ENCODE data around the gene FAM161A. TPM values are rescaled to one million over a fixed set of nuclear protein-coding genes. Genes with fewer than 3 reads are reported as not detected.
"Not testable (repeated sequence)": the region's sequence is repeated elsewhere in the genome, so short reads cannot be mapped to it uniquely, and the experiment has no call there.

The FAM161A gene
- total RNA-seq, 1 donor from 2014 or later = 5.0 TPM

DNA sequence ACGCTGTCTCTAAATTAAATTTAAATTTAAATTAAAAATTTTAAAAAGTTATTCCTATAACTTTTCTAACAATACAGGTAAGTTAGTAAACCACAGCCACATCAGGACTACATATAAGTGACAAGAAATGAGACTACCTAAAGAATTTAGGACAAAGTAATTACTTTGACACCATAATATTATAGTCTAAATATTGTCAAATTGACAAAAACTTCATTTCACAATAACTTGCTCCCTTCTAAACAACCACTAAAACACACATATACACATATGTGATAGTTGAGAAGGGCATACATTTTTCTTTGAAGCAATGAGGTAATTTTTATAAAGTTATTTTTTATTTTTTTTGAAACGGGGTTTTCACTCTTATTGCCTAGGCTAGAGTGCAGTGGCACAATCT lies 31.6 kb downstream of the FAM161A start:
- Mint-ChIP-seq H3K4me3 (ENCODE audit: low read depth) (no peak overlapping the region), H3K4me1 (ENCODE audit: low read depth) (no peaks in the 10 kb centered on the region), H3K36me3 (ENCODE audit: low read depth) (no peaks in the 10 kb centered on the region), H3K9me3 (no peaks in the 10 kb centered on the region), H3K27me3 (ENCODE audit: low read depth) (peaks cover 4% of the 10 kb centered on the region), H3K27ac (no peak overlapping the region)
- no peak for DNase-seq (ENCODE audit: low spot score)
- intact Hi-C loops (cut with micrococcal nuclease) = no loop called here

GRCh38 chr2:61816480-61817355 lies 37.1 kb downstream of the FAM161A start:
- DNase-seq (ENCODE audit: low spot score) = no peak
- Mint-ChIP-seq H3K4me1 (ENCODE audit: low read depth) (no peaks in the 10 kb centered on the region), H3K27ac (no peak overlapping the region), H3K36me3 (ENCODE audit: low read depth) (no peaks in the 10 kb centered on the region), H3K9me3 (no peaks in the 10 kb centered on the region), H3K27me3 (ENCODE audit: low read depth) (peaks cover 15% of the 10 kb centered on the region), H3K4me3 (ENCODE audit: low read depth) (no peak overlapping the region)
- intact Hi-C loops (cut with micrococcal nuclease) = no loop called here

DNA sequence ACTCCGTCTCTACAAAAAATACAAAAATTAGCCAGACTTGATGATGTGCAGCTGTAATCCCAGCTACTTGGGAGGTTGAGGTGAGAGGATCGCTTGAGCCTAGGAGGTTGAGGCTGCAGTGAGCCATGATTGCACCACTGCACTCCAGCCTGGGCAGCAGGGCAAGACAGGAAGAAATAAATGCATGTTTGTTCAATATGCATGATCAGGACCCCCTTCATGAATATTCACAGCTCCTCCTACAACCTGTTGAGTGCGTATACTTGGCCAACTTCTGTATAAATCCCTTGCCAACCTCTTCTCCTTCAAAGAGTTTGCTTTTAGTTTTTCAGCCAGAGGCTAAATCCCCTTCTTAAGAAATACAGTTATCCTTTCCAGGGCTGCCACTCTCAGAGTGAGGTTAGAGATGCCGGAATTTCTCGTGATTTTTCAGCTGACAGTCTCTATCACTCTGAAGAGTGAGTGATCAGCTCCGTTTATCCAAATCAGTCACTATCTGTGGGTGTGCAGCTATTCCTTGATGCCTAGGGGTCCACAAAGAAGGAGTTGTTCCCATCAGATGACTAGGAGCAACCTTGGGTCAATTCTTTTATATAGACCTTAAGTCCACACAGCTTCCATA lies 39.2 kb downstream of the FAM161A start:
- DNase-seq (ENCODE audit: low spot score) = no peak
- no peak overlapping the region for H3K27ac Mint-ChIP-seq
- intact Hi-C loops (cut with micrococcal nuclease) = no loop called here
- no peak overlapping the region for H3K4me3 Mint-ChIP-seq (ENCODE audit: low read depth)
- no peaks in the 10 kb centered on the region for H3K4me1 Mint-ChIP-seq (ENCODE audit: low read depth)
- no peaks in the 10 kb centered on the region for H3K36me3 Mint-ChIP-seq (ENCODE audit: low read depth)
- no peaks in the 10 kb centered on the region for H3K9me3 Mint-ChIP-seq
- peaks cover 16% of the 10 kb centered on the region for H3K27me3 Mint-ChIP-seq (ENCODE audit: low read depth)

- H3K27me3 Mint-ChIP-seq (ENCODE audit: low read depth) = peaks cover 12% of the 10 kb centered on the region
- H3K4me1 Mint-ChIP-seq (ENCODE audit: low read depth); H3K4me3 Mint-ChIP-seq (ENCODE audit: low read depth); DNase-seq (ENCODE audit: low spot score); H3K27ac Mint-ChIP-seq; H3K9me3 Mint-ChIP-seq; intact Hi-C loops (cut with micrococcal nuclease); H3K36me3 Mint-ChIP-seq (ENCODE audit: low read depth): not testable (repeated sequence)
These were observed 40.5 kb downstream of the FAM161A start for GRCh38 chr2:61813314-61813713.

DNA sequence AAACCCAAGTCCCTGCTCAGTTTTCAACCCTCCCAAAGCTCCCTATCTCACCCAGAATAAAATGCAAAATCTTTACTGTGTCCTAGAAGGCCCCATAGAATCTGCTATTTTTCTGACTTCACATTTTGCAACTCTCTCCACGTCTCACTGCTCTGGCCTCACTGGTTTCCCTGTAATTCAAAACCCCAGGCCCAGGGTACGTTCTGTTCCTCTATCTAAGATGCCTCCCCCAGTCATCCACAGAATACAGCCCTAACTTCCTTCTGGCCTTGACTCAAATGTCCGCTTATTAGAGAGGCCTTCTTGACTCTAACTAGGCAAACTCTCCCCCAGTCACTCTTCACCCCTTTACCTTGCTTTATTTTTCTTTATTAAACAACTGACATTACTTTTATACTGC lies 42.0 kb downstream of the FAM161A start:
- intact Hi-C loops (cut with micrococcal nuclease) = no loop called here
- Mint-ChIP-seq H3K36me3 (ENCODE audit: low read depth) (no peaks in the 10 kb centered on the region), H3K27me3 (ENCODE audit: low read depth) (peaks cover 12% of the 10 kb centered on the region), H3K4me1 (ENCODE audit: low read depth) (peaks cover 2% of the 10 kb centered on the region), H3K9me3 (no peaks in the 10 kb centered on the region), H3K27ac (no peak overlapping the region), H3K4me3 (ENCODE audit: low read depth) (no peak overlapping the region)
- no peak for DNase-seq (ENCODE audit: low spot score)

DNA sequence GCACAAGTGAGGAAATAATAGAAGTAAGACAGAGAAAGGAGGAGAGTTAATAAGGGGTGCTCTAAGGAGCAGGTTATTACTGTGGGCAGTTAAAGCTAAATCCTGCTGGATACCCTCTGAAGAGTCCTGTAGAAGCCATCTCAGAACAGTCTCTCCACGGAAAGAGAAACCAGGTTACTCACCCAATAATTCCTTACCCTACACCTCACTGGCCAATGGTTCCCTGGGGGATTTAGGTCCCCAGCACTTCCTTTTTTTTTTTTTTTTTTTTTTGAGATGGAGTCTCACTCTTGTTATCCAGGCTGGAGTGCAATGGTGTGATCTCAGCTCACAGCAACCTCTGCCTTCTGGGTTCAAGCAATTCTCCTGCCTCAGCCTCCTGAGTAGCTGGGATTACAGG lies 43.7 kb downstream of the FAM161A start:
- H3K27ac Mint-ChIP-seq; DNase-seq (ENCODE audit: low spot score); H3K4me1 Mint-ChIP-seq (ENCODE audit: low read depth); H3K4me3 Mint-ChIP-seq (ENCODE audit: low read depth); H3K9me3 Mint-ChIP-seq; intact Hi-C loops (cut with micrococcal nuclease); H3K36me3 Mint-ChIP-seq (ENCODE audit: low read depth): not testable (repeated sequence)
- H3K27me3 Mint-ChIP-seq (ENCODE audit: low read depth) = peaks cover 13% of the 10 kb centered on the region

- H3K27me3 Mint-ChIP-seq (ENCODE audit: low read depth); H3K4me1 Mint-ChIP-seq (ENCODE audit: low read depth); intact Hi-C loops (cut with micrococcal nuclease); H3K27ac Mint-ChIP-seq; H3K4me3 Mint-ChIP-seq (ENCODE audit: low read depth); H3K9me3 Mint-ChIP-seq; DNase-seq (ENCODE audit: low spot score); H3K36me3 Mint-ChIP-seq (ENCODE audit: low read depth): not testable (repeated sequence)
These were observed 45.2 kb downstream of the FAM161A start for GRCh38 chr2:61808693-61809092.

DNA sequence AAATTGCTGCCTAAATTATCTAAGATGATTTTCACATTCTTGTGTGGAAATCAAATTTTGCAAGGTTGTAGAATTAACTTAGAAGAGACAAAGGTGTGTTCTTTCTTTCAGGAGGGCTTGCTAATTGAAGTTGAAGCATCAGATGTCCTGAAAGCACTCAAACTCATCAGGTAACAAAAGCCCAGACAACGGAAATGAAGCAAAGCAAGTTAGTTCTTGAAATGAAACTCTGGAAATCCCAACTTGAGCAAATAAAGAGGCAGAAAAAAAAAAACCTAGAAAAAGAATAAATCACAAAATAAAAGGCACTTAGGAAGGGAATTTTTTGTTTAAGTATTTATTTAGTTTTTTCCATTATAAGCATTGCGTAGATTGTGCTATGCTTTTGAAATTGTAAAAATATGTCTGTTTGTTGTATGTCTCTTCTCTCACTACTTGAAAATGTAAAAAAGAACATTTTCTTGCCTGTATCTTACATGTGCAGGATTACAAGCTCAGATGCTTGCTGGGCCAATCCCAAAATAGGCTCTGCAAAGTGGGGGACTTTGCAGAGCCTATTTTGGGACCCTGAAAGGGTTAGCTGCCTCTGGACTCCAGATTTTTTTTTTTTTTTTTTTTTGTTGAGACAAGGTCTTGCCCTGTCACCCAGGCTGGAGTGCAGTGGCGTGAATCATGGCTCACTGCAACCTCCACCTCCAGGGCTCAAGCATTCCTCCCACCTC lies 46.7 kb downstream of the FAM161A start:
- intact Hi-C loops (cut with micrococcal nuclease) = no loop called here
- peaks cover 4% of the 10 kb centered on the region for H3K27me3 Mint-ChIP-seq (ENCODE audit: low read depth)
- no peaks in the 10 kb centered on the region for H3K36me3 Mint-ChIP-seq (ENCODE audit: low read depth)
- DNase-seq (ENCODE audit: low spot score) = no peak
- no peak overlapping the region for H3K27ac Mint-ChIP-seq
- no peak overlapping the region for H3K4me3 Mint-ChIP-seq (ENCODE audit: low read depth)
- H3K9me3 Mint-ChIP-seq = no peaks in the 10 kb centered on the region
- H3K4me1 Mint-ChIP-seq (ENCODE audit: low read depth) = peaks cover 2% of the 10 kb centered on the region

DNA sequence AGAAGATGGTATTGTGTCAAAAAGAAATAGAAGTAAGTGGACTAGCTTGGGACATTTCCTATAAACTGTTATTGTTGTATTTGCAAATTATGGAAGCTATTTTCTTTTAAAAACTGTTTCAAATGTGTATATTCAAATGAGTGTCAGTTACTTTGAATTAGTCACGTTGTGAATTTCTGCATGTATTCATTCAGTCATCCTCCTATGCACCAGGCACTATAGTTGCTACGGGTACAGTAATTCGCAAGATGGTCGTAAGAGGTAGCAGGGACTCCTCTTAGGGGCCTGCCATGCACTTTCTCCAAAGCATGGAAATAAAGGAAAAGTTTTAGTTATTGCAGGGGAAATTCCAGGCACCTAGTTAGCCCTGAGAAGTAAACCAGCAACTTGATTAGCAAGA lies 51.3 kb downstream of the FAM161A start:
- intact Hi-C loops (cut with micrococcal nuclease) = no loop called here

GRCh38 chr2:61799099-61799498 lies 54.8 kb downstream of the FAM161A start:
- Mint-ChIP-seq H3K4me3 (ENCODE audit: low read depth) (no peak overlapping the region), H3K27me3 (ENCODE audit: low read depth) (peaks cover 8% of the 10 kb centered on the region), H3K9me3 (no peaks in the 10 kb centered on the region), H3K4me1 (ENCODE audit: low read depth) (no peaks in the 10 kb centered on the region), H3K27ac (no peak overlapping the region), H3K36me3 (ENCODE audit: low read depth) (no peaks in the 10 kb centered on the region)
- intact Hi-C loops (cut with micrococcal nuclease) = no loop called here
- DNase-seq (ENCODE audit: low spot score) = no peak

More for the DNA sequence above, 51.3 kb downstream of the FAM161A start:
- no peaks in the 10 kb centered on the region for H3K36me3 Mint-ChIP-seq (ENCODE audit: low read depth)
- no peaks in the 10 kb centered on the region for H3K9me3 Mint-ChIP-seq
- H3K4me3 Mint-ChIP-seq (ENCODE audit: low read depth) = no peak overlapping the region
- no peak for DNase-seq (ENCODE audit: low spot score)
- peaks cover 10% of the 10 kb centered on the region for H3K27me3 Mint-ChIP-seq (ENCODE audit: low read depth)
- peaks cover 2% of the 10 kb centered on the region for H3K4me1 Mint-ChIP-seq (ENCODE audit: low read depth)
- H3K27ac Mint-ChIP-seq = no peak overlapping the region

GRCh38 chr2:61797446-61797845 lies 56.4 kb downstream of the FAM161A start:
- DNase-seq (ENCODE audit: low spot score); H3K27ac Mint-ChIP-seq; H3K27me3 Mint-ChIP-seq (ENCODE audit: low read depth); H3K4me1 Mint-ChIP-seq (ENCODE audit: low read depth); H3K4me3 Mint-ChIP-seq (ENCODE audit: low read depth); H3K36me3 Mint-ChIP-seq (ENCODE audit: low read depth); H3K9me3 Mint-ChIP-seq; intact Hi-C loops (cut with micrococcal nuclease): not testable (repeated sequence)

DNA sequence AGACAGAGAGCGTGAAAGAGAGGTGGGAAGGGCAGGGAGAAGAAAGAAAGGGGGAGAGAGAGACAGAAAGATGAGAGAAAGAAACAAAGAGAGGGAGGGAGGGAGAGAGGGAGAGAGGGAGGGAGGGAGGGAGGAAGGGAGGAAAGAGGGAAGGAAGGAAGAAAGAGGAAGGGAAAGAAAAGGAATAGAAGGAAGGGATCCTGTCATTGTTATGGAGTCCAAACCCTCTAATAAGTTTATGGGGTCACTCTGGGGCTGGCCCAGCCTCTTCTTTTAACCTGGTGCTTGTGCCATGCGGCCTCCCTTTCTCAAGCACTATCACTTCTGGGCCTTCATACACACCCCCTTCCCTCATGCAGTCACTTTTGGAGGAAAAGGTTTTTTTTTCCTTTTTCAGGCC lies 58.5 kb downstream of the FAM161A start:
- H3K4me1 Mint-ChIP-seq (ENCODE audit: low read depth) = peaks cover 5% of the 10 kb centered on the region
- intact Hi-C loops (cut with micrococcal nuclease) = no loop called here
- H3K9me3 Mint-ChIP-seq = no peaks in the 10 kb centered on the region
- H3K27me3 Mint-ChIP-seq (ENCODE audit: low read depth) = peaks cover 5% of the 10 kb centered on the region
- no peak overlapping the region for H3K27ac Mint-ChIP-seq
- no peak for DNase-seq (ENCODE audit: low spot score)
- H3K36me3 Mint-ChIP-seq (ENCODE audit: low read depth) = no peaks in the 10 kb centered on the region
- H3K4me3 Mint-ChIP-seq (ENCODE audit: low read depth) = no peak overlapping the region

- Mint-ChIP-seq H3K36me3 (ENCODE audit: low read depth) (no peaks in the 10 kb centered on the region), H3K27ac (no peak overlapping the region)
These were observed 60.4 kb downstream of the FAM161A start for GRCh38 chr2:61793389-61793836.

More at GRCh38 chr2:61793389-61793836, 60.4 kb downstream of the FAM161A start:
- Mint-ChIP-seq H3K9me3 (no peaks in the 10 kb centered on the region), H3K4me1 (ENCODE audit: low read depth) (peaks cover 5% of the 10 kb centered on the region), H3K27me3 (ENCODE audit: low read depth) (peaks cover 3% of the 10 kb centered on the region), H3K4me3 (ENCODE audit: low read depth) (peak overlapping the region; percentile 39)
- intact Hi-C loops (cut with micrococcal nuclease) = no loop called here
- peak; percentile 64 for DNase-seq (ENCODE audit: low spot score)

Measured in activated T-helper 2 cell treated with anti-CD3 and anti-CD28 coated beads, Interferon-gamma antibody, Interleukin-2, Interleukin-4, amounts not matched to agents 10 μg/mL and 5 μg/mL and 100 μg/mL, durations not matched to agents 14 hours and 24 hours and 36 hours (primary cell).